MCF 10A (cell line): Measurements from ENCODE around the gene CLDN10. TPM values are rescaled to one million over a fixed set of nuclear protein-coding genes. Genes with fewer than 3 reads are reported as not detected.

Experiments used
- BruUV-seq: library from RNA; stranded (reverse); fragments of 400-500 nt; replicated peaks from 2 replicates; lab custom pipeline; 2021; lab: Mats Ljungman, UMichigan
- CTCF ChIA-PET: fragments of 300-600 bp; sonication (Branson Sonifier 250); formaldehyde crosslinking; extraction: SDS; loops from one replicate; lab custom pipeline; 2021; ENCODE audit warnings: antibody characterized with exemption, inconsistent platforms; lab: Yijun Ruan, JAX
- POLR2A ChIA-PET: fragments of 300-600, 350-650 bp; sonication (Branson Sonifier 250); formaldehyde crosslinking; extraction: SDS; loops from one replicate; lab custom pipeline; 2020; ENCODE audit warnings: antibody characterized with exemption, inconsistent platforms; lab: Yijun Ruan, JAX
- DNase-seq: peaks from one replicate; pipeline ENCODE4 v3.0.0-alpha.2; 2018; ENCODE audit not compliant: unreplicated experiment
- H3K27ac Mint-ChIP-seq: one replicate; pipeline ENCODE4 v1.8.0; 2022; ENCODE audit warnings: mild to moderate bottlenecking, low read depth, mixed read lengths; ENCODE audit not compliant: unreplicated experiment
- H3K27me3 Mint-ChIP-seq: one replicate; pipeline ENCODE4 v1.8.0; 2022; ENCODE audit warnings: mixed read lengths; ENCODE audit not compliant: insufficient read depth, unreplicated experiment
- H3K36me3 Mint-ChIP-seq: one replicate; pipeline ENCODE4 v1.8.0; 2022; ENCODE audit warnings: mild to moderate bottlenecking, moderate library complexity, mixed read lengths; ENCODE audit not compliant: insufficient read depth, unreplicated experiment
- H3K4me1 Mint-ChIP-seq: one replicate; pipeline ENCODE4 v1.8.0; 2022; ENCODE audit warnings: mixed read lengths; ENCODE audit not compliant: insufficient read depth, unreplicated experiment
- H3K4me3 Mint-ChIP-seq: one replicate; pipeline ENCODE4 v1.8.0; 2022; ENCODE audit warnings: mild to moderate bottlenecking, moderate library complexity, mixed read lengths; ENCODE audit not compliant: unreplicated experiment
- H3K9me3 Mint-ChIP-seq: one replicate; pipeline ENCODE4 v1.8.0; 2022; ENCODE audit warnings: mixed read lengths; ENCODE audit not compliant: unreplicated experiment
- CTCF ChIP-seq: fragments of 200-600 bp; IDR thresholded peaks from one replicate; pipeline ENCODE4 v1.8.0; 2022; ENCODE audit warnings: antibody characterized with exemption, mild to moderate bottlenecking; ENCODE audit not compliant: unreplicated experiment
- intact Hi-C: fragments of 100-400 bp; cut with micrococcal nuclease; formaldehyde crosslinking; loops from 2 replicates; pipeline ENCODE4 v1.14.1; 2022
- total RNA-seq: library from RNA; stranded (reverse); gene quantifications from 2 replicates; pipeline ENCODE4 v1.2.3, GENCODE V29; 2022

Gene CLDN10
- total RNA-seq, 1 experiment from 2014 or later: not detected

- CTCF ChIA-PET: interaction anchor here (0.6 to 8.7 kb wide), 6 partner anchors 12 to 1612 kb away, joined by 3 to 265 read pairs (median 3); no protein-coding TSS in a partner anchor
- Mint-ChIP-seq H3K27ac (no peak overlapping the region), H3K36me3 (peaks cover 53% of the 10 kb centered on the region), H3K9me3 (no peaks in the 10 kb centered on the region), H3K27me3 (no peaks in the 10 kb centered on the region), H3K4me1 (no peaks in the 10 kb centered on the region), H3K4me3 (no peak overlapping the region)
- BruUV-seq: no TSS peak
- POLR2A ChIA-PET: no interaction called here
- intact Hi-C loops: no loop called here
- DNase-seq: no peak
- TF ChIP-seq CTCF: no peak
These were observed 75.1 kb downstream of the CLDN10 start for GRCh38 chr13:95627590-95627989.

- H3K27me3 Mint-ChIP-seq: no peaks in the 10 kb centered on the region
- H3K4me1 Mint-ChIP-seq: no peaks in the 10 kb centered on the region
- no peak overlapping the region for H3K27ac Mint-ChIP-seq
- POLR2A ChIA-PET: no interaction called here
- no peak for DNase-seq
- CTCF ChIA-PET: interaction anchor here (0.6 to 1.0 kb wide), 3 partner anchors 11 to 1612 kb away, joined by 3 to 4 read pairs (median 3); no protein-coding TSS in a partner anchor
- H3K4me3 Mint-ChIP-seq: no peak overlapping the region
- no peak for TF ChIP-seq CTCF
- intact Hi-C loops: no loop called here
- no TSS peak for BruUV-seq
- peaks cover 52% of the 10 kb centered on the region for H3K36me3 Mint-ChIP-seq
- H3K9me3 Mint-ChIP-seq: no peaks in the 10 kb centered on the region
These were observed 76.0 kb downstream of the CLDN10 start for GRCh38 chr13:95628488-95628887.

GRCh38 chr13:95629071-95629470, 76.6 kb downstream of the CLDN10 start:
- no peaks in the 10 kb centered on the region for H3K4me1 Mint-ChIP-seq
- no peaks in the 10 kb centered on the region for H3K9me3 Mint-ChIP-seq
- H3K36me3 Mint-ChIP-seq: peaks cover 49% of the 10 kb centered on the region
- DNase-seq: no peak
- no peak for TF ChIP-seq CTCF
- intact Hi-C loops: no loop called here
- H3K4me3 Mint-ChIP-seq: no peak overlapping the region
- no peaks in the 10 kb centered on the region for H3K27me3 Mint-ChIP-seq
- POLR2A ChIA-PET: no interaction called here
- BruUV-seq: no TSS peak
- CTCF ChIA-PET: no interaction called here
- no peak overlapping the region for H3K27ac Mint-ChIP-seq

Other genes with a start within 250 kb of the CLDN10 start
- 16.4 and 22.1 TPM in 2 replicates for gene DZIP1, start 92.0 kb downstream of the CLDN10 start, total RNA-seq
- 113 and 132 TPM in 2 replicates for gene DNAJC3, start 124.4 kb downstream of the CLDN10 start, total RNA-seq